HEK293 (cell line): ENCODE measurements around the gene UBAC2.

Source experiments
- CTCF ChIA-PET: fragments of 350-600 bp; formaldehyde crosslinking; extraction: SDS; loops from one replicate; lab custom pipeline; 2021; ENCODE audit warnings: antibody characterized with exemption; lab: Yijun Ruan, JAX
- POLR2A ChIA-PET: fragments of 300-600 bp; formaldehyde crosslinking; extraction: SDS; loops from one replicate; lab custom pipeline; 2020; ENCODE audit warnings: antibody characterized with exemption, inconsistent platforms; lab: Yijun Ruan, JAX
- H3K27ac ChIP-seq: fragments of 200-500 bp; sonication (Bioruptor generic); 2 replicates; pipeline ENCODE4 v1.5.1; 2014; ENCODE audit warnings: low read depth, low read length, control low read depth, inconsistent platforms; ENCODE audit errors: extremely low read depth
- H3K36me3 ChIP-seq, 2 experiments: fragments of 200-500 bp in 1 of 2; sonication (Bioruptor generic) in 1 of 2; 1 replicate in 1 of 2; 2 replicates in 1 of 2; pipeline ENCODE4 v1.5.1; 2014 to 2017; ENCODE audit warnings: inconsistent platforms in 2 of 2, low read length in 2 of 2; ENCODE audit not compliant: control insufficient read depth in 2 of 2, insufficient read depth in 1 of 2
- H3K4me1 ChIP-seq: fragments of 200-500 bp; sonication (Bioruptor generic); 2 replicates; pipeline ENCODE4 v1.5.1; 2014; ENCODE audit warnings: mild to moderate bottlenecking, low read length, inconsistent platforms; ENCODE audit not compliant: control insufficient read depth, insufficient read depth
- H3K4me3 ChIP-seq: 2 replicates; pipeline ENCODE4 v1.5.1; 2011; ENCODE audit warnings: low read depth, mild to moderate bottlenecking, control low read depth, low read length, moderate library complexity
- H3K9me3 ChIP-seq: fragments of 200-500 bp; sonication (Bioruptor generic); 2 replicates; pipeline ENCODE4 v1.5.1; 2014; ENCODE audit warnings: low read depth, low read length, inconsistent platforms; ENCODE audit not compliant: control insufficient read depth, insufficient read depth
- BCL11A ChIP-seq: fragments of 450-650 bp; formaldehyde crosslinking; IDR thresholded peaks from 2 replicates; pipeline ENCODE4 v1.5.1; 2016; ENCODE audit warnings: low read depth, missing biosample characterization, missing genetic modification characterization
- EGR2 ChIP-seq: fragments of 450-650 bp; formaldehyde crosslinking; IDR thresholded peaks from 2 replicates; pipeline ENCODE4 v1.5.1; 2016; ENCODE audit warnings: low read depth, missing biosample characterization, missing genetic modification characterization
- INSM2 ChIP-seq: fragments of 450-650 bp; formaldehyde crosslinking; IDR thresholded peaks from 2 replicates; pipeline ENCODE4 v1.5.1; 2016; ENCODE audit warnings: missing biosample characterization, missing genetic modification characterization
- KLF16 ChIP-seq: fragments of 450-650 bp; formaldehyde crosslinking; IDR thresholded peaks from 2 replicates; pipeline ENCODE4 v1.5.1; 2017; ENCODE audit warnings: missing biosample characterization, missing genetic modification characterization
- ZNF148 ChIP-seq: fragments of 450-650 bp; formaldehyde crosslinking; IDR thresholded peaks from 2 replicates; pipeline ENCODE4 v1.5.0; 2017; ENCODE audit warnings: missing biosample characterization, missing genetic modification characterization, borderline replicate concordance
- ZNF221 ChIP-seq: fragments of 450-650 bp; formaldehyde crosslinking; IDR thresholded peaks from 2 replicates; pipeline ENCODE4 v1.5.1; 2017; ENCODE audit warnings: missing biosample characterization, missing genetic modification characterization, borderline replicate concordance
- ZNF623 ChIP-seq: fragments of 450-650 bp; formaldehyde crosslinking; IDR thresholded peaks from 2 replicates; pipeline ENCODE4 v1.5.1; 2016; ENCODE audit warnings: missing biosample characterization, missing genetic modification characterization
- ZNF660 ChIP-seq: fragments of 450-650 bp; IDR thresholded peaks from 2 replicates; pipeline ENCODE4 v1.5.1; 2018; ENCODE audit warnings: missing biosample characterization, mild to moderate bottlenecking, missing genetic modification characterization
- ZNF776 ChIP-seq: fragments of 450-650 bp; formaldehyde crosslinking; IDR thresholded peaks from 2 replicates; pipeline ENCODE4 v1.5.0; 2017; ENCODE audit warnings: missing biosample characterization, missing genetic modification characterization, borderline replicate concordance
- TF ChIP-seq, protein P1 (sequence below): fragments of 450-650 bp; formaldehyde crosslinking; IDR thresholded peaks from 2 replicates; pipeline ENCODE4 v1.5.1; 2016; ENCODE audit warnings: missing biosample characterization, missing genetic modification characterization
- TF ChIP-seq, protein P2 (sequence below): fragments of 450-650 bp; formaldehyde crosslinking; conservative IDR thresholded peaks from 2 replicates; pipeline ENCODE4 v1.5.1; 2016; ENCODE audit warnings: low read depth, missing biosample characterization, missing genetic modification characterization

UBAC2 gene

GRCh38 chr13:99326012-99326411 is 125.4 kb downstream of the UBAC2 start (continued):
- TF ChIP-seq ZNF660 (no peak), INSM2 (tag by site-specific recombination) (no peak), KLF16 (no peak), BCL11A (no peak)

DNA sequence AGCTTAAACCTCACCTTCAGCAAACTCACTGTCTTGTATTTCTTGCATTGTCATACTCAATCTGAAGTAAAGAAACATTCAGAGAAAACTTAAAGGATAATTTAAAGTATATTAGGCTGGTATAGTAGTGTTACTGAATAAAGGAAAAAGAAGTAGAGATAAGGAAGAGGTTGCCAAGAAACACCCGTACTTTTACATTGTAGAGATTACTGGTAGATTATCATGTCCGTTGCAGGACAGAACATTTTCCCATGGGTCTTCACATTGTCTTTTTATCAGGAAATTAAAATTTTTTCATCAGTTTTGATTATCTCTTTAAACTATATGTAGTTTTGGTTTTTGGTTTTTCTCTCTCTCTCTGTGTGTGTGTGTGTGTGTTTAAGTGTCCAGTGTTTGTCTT is 126.5 kb downstream of the UBAC2 start:
- CTCF ChIA-PET = interaction anchor here (0.6 kb wide), 1 partner anchor 132 kb away, joined by 3 read pairs; no protein-coding TSS in a partner anchor
- H3K9me3 ChIP-seq = no peaks in the 10 kb centered on the region
- TF ChIP-seq ZNF221 (tag by site-specific recombination) (no peak), ZNF776 (tag by site-specific recombination) (no peak), ZNF623 (tag by site-specific recombination) (no peak), INSM2 (tag by site-specific recombination) (no peak), EGR2 (tag by site-specific recombination) (no peak), ZNF148 (tag by site-specific recombination) (no peak)
- TF ChIP-seq, protein P1, sequence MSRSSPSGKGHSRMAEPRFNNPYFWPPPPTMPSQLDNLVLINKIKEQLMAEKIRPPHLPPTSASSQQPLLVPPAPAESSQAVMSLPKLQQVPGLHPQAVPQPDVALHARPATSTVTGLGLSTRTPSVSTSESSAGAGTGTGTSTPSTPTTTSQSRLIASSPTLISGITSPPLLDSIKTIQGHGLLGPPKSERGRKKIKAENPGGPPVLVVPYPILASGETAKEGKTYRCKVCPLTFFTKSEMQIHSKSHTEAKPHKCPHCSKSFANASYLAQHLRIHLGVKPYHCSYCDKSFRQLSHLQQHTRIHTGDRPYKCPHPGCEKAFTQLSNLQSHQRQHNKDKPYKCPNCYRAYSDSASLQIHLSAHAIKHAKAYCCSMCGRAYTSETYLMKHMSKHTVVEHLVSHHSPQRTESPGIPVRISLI (tag by site-specific recombination) = no peak
- TF ChIP-seq, protein P2, sequence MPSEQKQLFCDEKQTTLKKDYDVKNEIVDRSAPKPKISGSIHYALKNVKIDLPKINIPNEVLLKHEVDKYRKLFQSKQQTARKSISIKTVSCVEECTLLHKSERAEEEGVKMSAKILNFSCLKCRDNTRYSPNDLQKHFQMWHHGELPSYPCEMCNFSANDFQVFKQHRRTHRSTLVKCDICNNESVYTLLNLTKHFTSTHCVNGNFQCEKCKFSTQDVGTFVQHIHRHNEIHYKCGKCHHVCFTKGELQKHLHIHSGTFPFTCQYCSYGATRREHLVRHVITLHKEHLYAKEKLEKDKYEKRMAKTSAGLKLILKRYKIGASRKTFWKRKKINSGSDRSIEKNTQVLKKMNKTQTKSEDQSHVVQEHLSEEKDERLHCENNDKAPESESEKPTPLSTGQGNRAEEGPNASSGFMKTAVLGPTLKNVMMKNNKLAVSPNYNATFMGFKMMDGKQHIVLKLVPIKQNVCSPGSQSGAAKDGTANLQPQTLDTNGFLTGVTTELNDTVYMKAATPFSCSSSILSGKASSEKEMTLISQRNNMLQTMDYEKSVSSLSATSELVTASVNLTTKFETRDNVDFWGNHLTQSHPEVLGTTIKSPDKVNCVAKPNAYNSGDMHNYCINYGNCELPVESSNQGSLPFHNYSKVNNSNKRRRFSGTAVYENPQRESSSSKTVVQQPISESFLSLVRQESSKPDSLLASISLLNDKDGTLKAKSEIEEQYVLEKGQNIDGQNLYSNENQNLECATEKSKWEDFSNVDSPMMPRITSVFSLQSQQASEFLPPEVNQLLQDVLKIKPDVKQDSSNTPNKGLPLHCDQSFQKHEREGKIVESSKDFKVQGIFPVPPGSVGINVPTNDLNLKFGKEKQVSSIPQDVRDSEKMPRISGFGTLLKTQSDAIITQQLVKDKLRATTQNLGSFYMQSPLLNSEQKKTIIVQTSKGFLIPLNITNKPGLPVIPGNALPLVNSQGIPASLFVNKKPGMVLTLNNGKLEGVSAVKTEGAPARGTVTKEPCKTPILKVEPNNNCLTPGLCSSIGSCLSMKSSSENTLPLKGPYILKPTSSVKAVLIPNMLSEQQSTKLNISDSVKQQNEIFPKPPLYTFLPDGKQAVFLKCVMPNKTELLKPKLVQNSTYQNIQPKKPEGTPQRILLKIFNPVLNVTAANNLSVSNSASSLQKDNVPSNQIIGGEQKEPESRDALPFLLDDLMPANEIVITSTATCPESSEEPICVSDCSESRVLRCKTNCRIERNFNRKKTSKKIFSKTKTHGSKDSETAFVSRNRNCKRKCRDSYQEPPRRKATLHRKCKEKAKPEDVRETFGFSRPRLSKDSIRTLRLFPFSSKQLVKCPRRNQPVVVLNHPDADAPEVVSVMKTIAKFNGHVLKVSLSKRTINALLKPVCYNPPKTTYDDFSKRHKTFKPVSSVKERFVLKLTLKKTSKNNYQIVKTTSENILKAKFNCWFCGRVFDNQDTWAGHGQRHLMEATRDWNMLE (tag by site-specific recombination) = no peak
- H3K36me3 ChIP-seq = peaks cover 0 to 8% of the 10 kb centered on the region in 2 experiments; a peak in 1 of 3 replicates
- H3K27ac ChIP-seq = no peak overlapping the region
- POLR2A ChIA-PET = no interaction called here
- no peak overlapping the region for H3K4me3 ChIP-seq
- 0 out of 2 replicates have a peak, but pooled peaks cover 2% of the 10 kb centered on the region for H3K4me1 ChIP-seq
